Skeletal muscle satellite cell (primary cell): ENCODE measurements around the gene NTSR1.

Experiments
- H3K27me3 ChIP-seq: 2 replicates; pipeline ENCODE4 v1.7.0; 2013; ENCODE audit warnings: low read length; ENCODE audit not compliant: control insufficient read depth, insufficient read depth
- H3K36me3 ChIP-seq: 2 replicates; pipeline ENCODE4 v1.7.0; 2013; ENCODE audit warnings: mild to moderate bottlenecking, control low read depth, low read length; ENCODE audit not compliant: insufficient read depth
- H3K4me1 ChIP-seq: 2 replicates; pipeline ENCODE4 v1.7.0; 2013; ENCODE audit warnings: low read length; ENCODE audit not compliant: control insufficient read depth, insufficient read depth
- H3K4me2 ChIP-seq: 2 replicates; pipeline ENCODE4 v1.7.0; 2013; ENCODE audit warnings: mild to moderate bottlenecking, low read length
- H3K4me3 ChIP-seq: 2 replicates; pipeline ENCODE4 v1.7.0; 2013; ENCODE audit warnings: low read length
- H3K9ac ChIP-seq: 2 replicates; pipeline ENCODE4 v1.7.0; 2013; ENCODE audit warnings: mild to moderate bottlenecking, low read depth, low read length, moderate library complexity
- H3K9me3 ChIP-seq: replicated peaks from 2 replicates; pipeline ENCODE4 v1.7.0; 2013; ENCODE audit warnings: mild to moderate bottlenecking, control low read depth, low read length

Gene NTSR1

DNA sequence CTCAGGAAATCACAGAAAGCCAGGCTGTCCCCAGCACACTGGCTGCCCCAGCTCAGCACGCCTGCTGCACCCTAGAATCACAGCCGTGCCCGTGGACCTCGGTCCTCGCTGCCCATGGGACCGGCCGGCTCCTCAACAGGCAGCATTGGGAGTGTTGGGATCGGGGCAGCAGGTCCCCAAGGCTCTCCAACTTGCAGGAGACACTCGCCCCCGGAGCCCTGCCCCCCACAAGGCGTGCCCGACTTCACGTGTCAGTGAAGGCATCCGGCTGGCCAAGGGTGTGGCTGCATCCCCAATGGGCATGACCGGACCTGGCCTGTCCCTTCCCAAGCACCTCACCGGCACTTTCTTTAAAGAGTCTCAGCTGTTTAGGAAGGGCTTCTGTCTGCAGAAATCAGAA is 3.0 kb upstream of the NTSR1 start:
- no peak overlapping the region for H3K4me2 ChIP-seq
- H3K9me3 ChIP-seq, result no peaks in the 10 kb centered on the region
- H3K36me3 ChIP-seq, result no peaks in the 10 kb centered on the region
- H3K4me1 ChIP-seq, result peaks cover 26% of the 10 kb centered on the region
- no peak overlapping the region for H3K4me3 ChIP-seq
- H3K27me3 ChIP-seq, result peaks cover 40% of the 10 kb centered on the region
- no peak overlapping the region for H3K9ac ChIP-seq

DNA sequence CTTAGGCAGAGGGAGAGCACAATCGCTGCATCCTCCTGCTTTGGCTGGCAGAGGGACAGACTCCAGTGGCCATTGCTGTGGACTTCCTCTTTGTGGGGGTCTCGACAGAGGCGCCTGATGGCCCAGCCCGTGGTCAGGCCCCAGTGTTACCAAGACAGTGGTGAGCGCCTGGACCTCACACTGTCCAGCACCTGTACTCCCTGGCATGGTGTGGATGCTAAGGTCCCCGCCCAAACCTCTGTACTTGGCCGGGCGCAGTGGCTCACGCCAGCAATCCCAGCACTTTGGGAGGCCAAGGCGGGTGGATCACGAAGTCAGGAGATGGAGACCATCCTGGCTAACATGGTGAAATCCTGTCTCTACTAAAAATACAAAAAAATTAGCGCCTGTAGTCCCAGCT is 2.3 kb upstream of the NTSR1 start:
- Histone ChIP-seq H3K27me3 (peaks cover 40% of the 10 kb centered on the region), H3K4me1 (peaks cover 26% of the 10 kb centered on the region), H3K4me2 (no peak overlapping the region), H3K4me3 (no peak overlapping the region), H3K9me3 (no peaks in the 10 kb centered on the region), H3K9ac (no peak overlapping the region), H3K36me3 (no peaks in the 10 kb centered on the region)

DNA sequence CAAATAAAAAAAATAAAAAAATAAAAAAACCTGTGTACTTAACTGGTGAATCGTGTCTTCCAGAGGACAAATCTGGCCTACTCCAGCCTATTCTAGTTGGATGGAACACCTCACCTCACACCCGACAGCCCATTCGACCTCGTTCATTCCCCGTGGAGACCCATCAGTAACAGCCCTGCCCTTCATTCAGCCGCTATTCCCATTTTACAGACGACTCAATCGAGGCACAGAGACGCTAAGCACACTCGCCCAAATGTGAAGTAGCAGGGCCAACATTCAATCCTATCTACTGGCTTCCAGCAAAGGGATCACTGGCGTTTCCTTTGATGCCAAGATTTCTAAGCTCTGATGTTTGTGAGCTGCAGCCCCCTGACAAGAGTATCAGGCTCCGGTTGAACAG is 1.8 kb upstream of the NTSR1 start:
- peaks cover 44% of the 10 kb centered on the region for H3K27me3 ChIP-seq
- H3K9ac ChIP-seq, result no peak overlapping the region
- no peak overlapping the region for H3K4me2 ChIP-seq
- H3K9me3 ChIP-seq, result no peaks in the 10 kb centered on the region
- no peak overlapping the region for H3K4me3 ChIP-seq
- no peaks in the 10 kb centered on the region for H3K36me3 ChIP-seq
- peaks cover 30% of the 10 kb centered on the region for H3K4me1 ChIP-seq

DNA sequence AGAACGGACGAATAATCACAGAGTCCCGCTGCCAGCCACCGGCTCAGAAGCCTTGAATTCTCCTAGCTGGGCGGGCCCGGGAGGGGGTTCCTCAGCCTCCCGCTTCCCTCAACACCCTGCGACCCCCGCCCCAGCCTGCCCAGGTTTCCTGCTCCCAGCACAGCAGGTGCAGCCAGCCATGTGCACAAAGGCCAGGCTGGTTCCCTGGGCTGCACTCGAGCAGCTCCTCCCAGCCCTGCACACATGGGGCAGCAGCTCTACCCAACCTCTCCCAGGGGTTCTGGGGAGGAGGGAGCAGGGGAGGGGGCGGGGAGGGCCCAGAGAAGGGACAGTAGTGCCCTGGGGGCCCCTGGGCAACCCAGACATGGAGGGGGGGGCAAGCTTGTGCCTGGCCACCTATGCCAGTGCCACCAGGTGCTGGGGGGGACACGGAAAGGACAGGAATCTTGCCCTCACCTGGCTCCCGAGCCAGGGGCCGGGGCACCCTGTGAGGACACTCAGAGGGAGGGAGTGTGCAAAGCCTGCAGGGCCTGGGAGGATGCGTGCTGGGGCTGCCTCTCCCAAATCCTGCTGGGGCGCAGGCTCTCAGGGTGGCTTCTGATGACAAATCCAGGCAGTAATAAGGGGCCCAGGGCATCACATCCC is 1.2 kb upstream of the NTSR1 start:
- H3K4me3 ChIP-seq, result no peak overlapping the region
- H3K9ac ChIP-seq, result no peak overlapping the region
- no peak overlapping the region for H3K4me2 ChIP-seq
- H3K4me1 ChIP-seq, result peaks cover 31% of the 10 kb centered on the region
- peaks cover 50% of the 10 kb centered on the region for H3K27me3 ChIP-seq
- H3K36me3 ChIP-seq, result no peaks in the 10 kb centered on the region
- no peaks in the 10 kb centered on the region for H3K9me3 ChIP-seq

DNA sequence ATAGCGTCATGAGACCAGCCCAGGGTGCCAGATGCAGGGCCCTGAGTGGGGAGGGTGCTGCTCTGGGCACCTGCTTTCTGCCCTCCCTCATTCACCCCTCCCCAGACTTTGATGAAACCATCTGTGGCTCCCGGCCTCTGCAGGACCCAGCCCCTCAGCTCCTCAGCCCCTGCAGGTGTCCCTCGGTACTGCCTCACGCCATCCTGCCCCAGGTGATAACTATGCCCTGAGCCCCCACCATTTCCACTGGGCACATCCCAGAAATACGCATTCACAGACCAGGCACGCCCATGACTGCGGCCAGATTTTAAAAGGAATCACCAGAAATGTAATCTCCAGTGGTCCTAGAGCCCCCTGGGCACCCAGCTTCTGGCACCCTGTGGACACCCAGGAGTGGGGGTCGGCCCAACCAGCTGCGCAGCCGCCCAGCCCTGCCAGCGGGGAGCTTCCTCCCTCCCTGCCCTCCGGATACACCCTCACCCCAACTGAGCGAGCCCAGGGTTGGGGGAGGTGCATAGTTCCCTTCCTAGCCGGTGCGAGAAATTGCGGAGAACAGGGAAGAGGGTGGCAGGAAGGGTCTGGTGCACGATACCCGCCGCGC is 615 bp upstream of the NTSR1 start:
- H3K4me3 ChIP-seq, result no peak overlapping the region
- peaks cover 56% of the 10 kb centered on the region for H3K27me3 ChIP-seq
- H3K9ac ChIP-seq, result no peak overlapping the region
- H3K9me3 ChIP-seq, result no peaks in the 10 kb centered on the region
- peaks cover 30% of the 10 kb centered on the region for H3K4me1 ChIP-seq
- no peaks in the 10 kb centered on the region for H3K36me3 ChIP-seq
- H3K4me2 ChIP-seq, result no peak overlapping the region

DNA sequence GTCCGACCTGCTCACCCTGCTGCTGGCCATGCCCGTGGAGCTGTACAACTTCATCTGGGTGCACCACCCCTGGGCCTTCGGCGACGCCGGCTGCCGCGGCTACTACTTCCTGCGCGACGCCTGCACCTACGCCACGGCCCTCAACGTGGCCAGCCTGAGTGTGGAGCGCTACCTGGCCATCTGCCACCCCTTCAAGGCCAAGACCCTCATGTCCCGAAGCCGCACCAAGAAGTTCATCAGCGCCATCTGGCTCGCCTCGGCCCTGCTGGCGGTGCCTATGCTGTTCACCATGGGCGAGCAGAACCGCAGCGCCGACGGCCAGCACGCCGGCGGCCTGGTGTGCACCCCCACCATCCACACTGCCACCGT is 885 bp downstream of the NTSR1 start:
- no peak overlapping the region for H3K4me2 ChIP-seq
- peaks cover 66% of the 10 kb centered on the region for H3K27me3 ChIP-seq
- no peaks in the 10 kb centered on the region for H3K36me3 ChIP-seq
- H3K4me3 ChIP-seq, result no peak overlapping the region
- H3K9ac ChIP-seq, result no peak overlapping the region
- no peaks in the 10 kb centered on the region for H3K9me3 ChIP-seq
- H3K4me1 ChIP-seq, result peaks cover 16% of the 10 kb centered on the region

DNA sequence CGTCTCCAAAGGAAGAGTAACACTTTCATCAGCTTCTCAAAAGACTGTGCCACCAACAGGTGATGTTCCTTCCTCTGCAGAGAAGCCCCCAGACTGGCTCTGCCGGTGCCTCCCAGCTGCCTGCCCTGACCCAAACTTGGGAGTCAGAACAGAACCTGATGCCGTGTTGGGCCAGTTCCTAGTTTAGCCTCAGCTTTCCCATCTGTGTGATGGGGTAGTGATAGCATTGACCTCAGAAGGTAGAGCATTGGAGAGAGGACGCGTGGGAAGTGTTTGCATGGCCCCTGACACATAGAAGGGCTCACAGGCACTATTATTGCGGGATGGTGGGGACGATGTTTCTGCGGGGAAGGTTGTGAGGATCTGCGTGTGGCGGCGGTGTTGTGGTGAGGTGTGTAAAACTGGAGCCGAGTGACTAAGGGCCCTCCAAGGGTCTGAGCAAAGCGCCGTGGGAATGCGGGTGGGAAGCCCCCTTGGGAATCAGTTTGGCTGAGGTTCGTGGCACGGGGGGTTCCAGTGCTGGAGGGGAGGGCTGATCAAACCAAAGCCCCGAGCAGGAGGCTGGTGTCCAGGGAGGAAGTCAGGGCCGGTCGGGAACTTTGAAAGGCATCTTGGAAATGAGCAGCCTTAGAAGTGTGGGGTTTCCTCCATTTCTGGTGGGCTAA is 1.7 kb downstream of the NTSR1 start:
- Histone ChIP-seq H3K9me3 (no peaks in the 10 kb centered on the region), H3K27me3 (peaks cover 75% of the 10 kb centered on the region), H3K4me3 (no peak overlapping the region), H3K36me3 (no peaks in the 10 kb centered on the region), H3K9ac (no peak overlapping the region), H3K4me1 (peaks cover 7% of the 10 kb centered on the region), H3K4me2 (no peak overlapping the region)

DNA sequence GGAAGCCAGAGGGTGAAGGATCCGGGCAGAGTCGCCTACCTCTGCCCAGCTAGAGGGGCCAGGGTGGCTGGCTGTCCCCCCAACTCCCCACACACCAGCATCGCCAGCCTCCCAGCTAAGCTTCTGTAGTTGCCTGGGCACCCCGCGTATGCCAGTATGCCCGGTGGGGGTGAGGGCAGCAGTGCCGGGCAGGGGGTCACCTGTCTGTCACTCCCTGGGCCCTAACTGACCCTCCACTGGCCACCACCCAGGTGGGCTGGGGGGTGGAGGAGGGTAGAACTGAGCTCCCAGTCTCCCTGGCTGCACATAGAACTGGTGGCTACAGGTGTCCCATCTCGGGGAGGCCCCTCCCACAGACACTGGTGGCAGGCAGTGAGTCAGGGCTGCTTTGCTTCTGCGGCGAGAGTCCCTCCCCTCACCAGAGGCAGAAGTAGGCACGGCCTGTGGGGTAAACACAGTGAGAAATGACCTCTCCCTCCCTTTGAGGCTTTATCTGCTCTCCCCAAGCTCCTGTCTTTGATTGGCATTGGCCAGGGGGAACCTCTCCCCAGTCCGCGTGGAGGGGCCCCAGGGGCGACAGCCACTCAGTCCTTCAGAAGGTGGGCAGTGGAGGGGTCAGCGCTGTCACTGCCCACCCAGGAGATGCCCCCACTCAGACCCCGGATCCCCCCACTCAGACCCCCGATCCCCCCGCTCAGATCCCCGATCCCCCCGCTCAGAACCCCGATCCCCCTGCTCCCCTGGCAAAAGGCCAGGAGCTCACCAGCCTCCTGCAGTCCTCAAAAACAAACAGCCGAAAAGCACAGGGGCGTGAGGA is 2.5 kb downstream of the NTSR1 start:
- Histone ChIP-seq H3K36me3 (no peaks in the 10 kb centered on the region), H3K4me1 (peaks cover 6% of the 10 kb centered on the region), H3K4me2 (peak overlapping the region; percentile 75), H3K9me3 (no peaks in the 10 kb centered on the region), H3K27me3 (peaks cover 80% of the 10 kb centered on the region), H3K9ac (no peak overlapping the region), H3K4me3 (no peak overlapping the region)

DNA sequence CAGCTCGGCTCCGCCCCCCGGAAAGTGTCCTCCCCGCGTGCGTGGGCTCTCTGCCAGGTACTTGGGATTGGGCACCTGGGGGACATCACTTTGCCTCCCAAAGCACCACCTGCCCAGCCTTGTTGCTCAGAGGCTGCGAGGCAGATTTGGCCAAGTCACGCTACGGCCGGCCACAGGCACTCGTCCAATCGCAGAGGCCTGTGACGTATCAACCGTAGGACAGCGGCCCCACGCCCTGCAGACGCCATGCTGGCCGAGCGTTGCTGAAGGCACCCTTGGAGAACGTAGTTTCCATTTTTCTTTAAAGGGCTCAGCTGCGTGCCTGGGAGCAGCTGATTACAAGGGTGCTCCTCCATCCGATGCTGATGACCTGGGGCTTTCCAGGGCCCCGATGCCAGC is 3.1 kb downstream of the NTSR1 start:
- no peaks in the 10 kb centered on the region for H3K9me3 ChIP-seq
- no peak overlapping the region for H3K9ac ChIP-seq
- H3K4me3 ChIP-seq, result peak overlapping the region; percentile 31
- peaks cover 6% of the 10 kb centered on the region for H3K4me1 ChIP-seq
- H3K4me2 ChIP-seq, result peak overlapping the region; percentile 75
- peaks cover 85% of the 10 kb centered on the region for H3K27me3 ChIP-seq
- H3K36me3 ChIP-seq, result no peaks in the 10 kb centered on the region

DNA sequence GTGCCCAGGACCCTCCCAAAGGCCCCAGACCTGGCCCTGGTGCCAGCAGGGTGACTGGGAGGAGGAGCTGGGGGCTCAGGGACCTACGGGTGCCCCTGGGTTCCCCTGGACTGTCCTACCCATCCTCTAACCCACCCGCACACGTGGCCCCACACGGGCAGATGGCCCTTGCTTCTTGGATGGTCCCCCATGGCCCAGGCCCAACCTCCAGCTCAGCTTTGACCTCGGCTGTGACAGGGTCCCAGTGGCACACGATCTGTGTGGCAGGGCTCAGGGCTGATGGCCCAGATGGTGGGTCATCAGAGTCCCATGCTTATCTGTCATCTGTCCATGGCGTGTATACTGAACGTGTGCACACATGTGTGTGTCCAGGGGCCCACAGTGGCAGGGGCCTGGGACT is 4.0 kb downstream of the NTSR1 start:
- H3K27me3 ChIP-seq, result peaks cover 86% of the 10 kb centered on the region
- peaks cover 6% of the 10 kb centered on the region for H3K4me1 ChIP-seq
- H3K36me3 ChIP-seq, result no peaks in the 10 kb centered on the region
- no peak overlapping the region for H3K4me3 ChIP-seq
- no peak overlapping the region for H3K4me2 ChIP-seq
- no peak overlapping the region for H3K9ac ChIP-seq
- no peaks in the 10 kb centered on the region for H3K9me3 ChIP-seq

DNA sequence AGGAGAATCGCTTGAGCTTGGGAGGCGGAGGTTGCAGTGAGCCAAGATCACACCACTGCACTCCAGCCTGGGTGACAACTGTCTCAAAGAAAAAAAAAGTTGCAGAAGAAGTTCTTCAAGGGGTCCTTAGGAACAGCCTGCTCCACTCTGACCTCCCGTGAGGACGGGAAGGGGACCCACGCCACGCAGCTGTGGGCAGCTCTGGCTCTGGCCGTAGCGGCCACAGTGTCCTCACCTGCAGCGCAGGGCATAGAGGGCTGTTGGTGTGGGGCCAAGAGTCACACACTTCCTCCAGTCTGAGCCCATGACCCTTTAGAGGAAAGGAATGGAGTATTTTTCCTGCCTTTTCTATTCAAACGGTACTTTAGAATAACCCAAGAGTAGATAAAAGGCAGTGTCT is 5.4 kb downstream of the NTSR1 start:
- Histone ChIP-seq H3K36me3 (no peaks in the 10 kb centered on the region), H3K27me3 (peaks cover 80% of the 10 kb centered on the region), H3K4me3 (no peak overlapping the region), H3K4me1 (peaks cover 6% of the 10 kb centered on the region), H3K4me2 (no peak overlapping the region), H3K9ac (no peak overlapping the region), H3K9me3 (no peaks in the 10 kb centered on the region)
